Endothelial cell of umbilical vein (primary cell): Measurements from ENCODE around the gene ODAD3. TPM values are rescaled to one million over a fixed set of nuclear protein-coding genes. Genes with fewer than 3 reads are reported as not detected.

Experiments used
- BruUV-seq: library from RNA; stranded (reverse); fragments of 400-500 nt; replicated peaks from 2 replicates; lab custom pipeline; 2021; lab: Mats Ljungman, UMichigan
- CTCF ChIA-PET: fragments of 300-600, 350-600 bp; sonication (Branson Sonifier 250); formaldehyde crosslinking; loops from one replicate; lab custom pipeline; 2021; ENCODE audit warnings: antibody characterized with exemption, inconsistent platforms; lab: Charles Lee
- POLR2A ChIA-PET: fragments of 300-600, 350-600 bp; sonication (Branson Sonifier 250); formaldehyde crosslinking; loops from one replicate; lab custom pipeline; 2021; ENCODE audit warnings: antibody characterized with exemption, inconsistent platforms; lab: Charles Lee
- DNase-seq: peaks from one replicate; pipeline ENCODE4 v3.0.0-alpha.2; 2011; ENCODE audit warnings: low read depth, low spot score
- FAIRE-seq: peaks from 2 replicates; lab custom pipeline; 2011; peaks lifted over from hg19 to GRCh38; lab: Jason Lieb, UNC
- H2AFZ ChIP-seq: 2 replicates; pipeline ENCODE4 v1.6.0; 2012; ENCODE audit warnings: low read depth, low read length, control low read depth, inconsistent platforms
- H3K27ac ChIP-seq: 2 replicates; pipeline ENCODE4 v1.5.1; 2011; ENCODE audit warnings: low read depth, mild to moderate bottlenecking, control low read depth, low read length, moderate library complexity; ENCODE audit not compliant: insufficient read depth
- H3K27me3 ChIP-seq, 2 experiments: 2 replicates each; pipeline versions ENCODE4 v1.6.0 to v1.6.1; 2011; ENCODE audit warnings: low read length in 2 of 2, mixed read lengths in 1 of 2; ENCODE audit not compliant: control insufficient read depth in 2 of 2, insufficient read depth in 2 of 2
- H3K36me3 ChIP-seq, 2 experiments: 2 replicates in 1 of 2; 3 replicates in 1 of 2; pipeline ENCODE4 v1.5.1; 2011; ENCODE audit warnings: low read length in 2 of 2, mild to moderate bottlenecking in 1 of 2, moderate library complexity in 1 of 2; ENCODE audit not compliant: control insufficient read depth in 2 of 2, insufficient read depth in 2 of 2; ENCODE audit errors: extremely low read depth in 1 of 2
- H3K4me1 ChIP-seq: 3 replicates; pipeline ENCODE4 v1.5.1; 2011; ENCODE audit warnings: mild to moderate bottlenecking, low read length; ENCODE audit not compliant: control insufficient read depth, insufficient read depth; ENCODE audit errors: extremely low read depth
- H3K4me2 ChIP-seq: 2 replicates; pipeline ENCODE4 v1.6.1; 2011; ENCODE audit warnings: low read length, control low read depth, mixed read lengths; ENCODE audit not compliant: insufficient read depth
- H3K4me3 ChIP-seq, 3 experiments: fragments of 200-600 bp in 1 of 3; sonication (generic), shearing (Covaris generic) in 1 of 3; replicated peaks in 1 of 3; 2 replicates each; pipeline ENCODE4 v1.5.1; 2011 to 2016; ENCODE audit warnings: control low read depth in 3 of 3, low read length in 3 of 3, mild to moderate bottlenecking in 2 of 3, inconsistent platforms in 1 of 3, low read depth in 1 of 3, moderate library complexity in 1 of 3; ENCODE audit not compliant: insufficient read depth in 1 of 3
- H3K79me2 ChIP-seq: 2 replicates; pipeline ENCODE4 v1.6.0; 2012; ENCODE audit warnings: low read length, inconsistent platforms; ENCODE audit not compliant: control insufficient read depth, insufficient read depth
- H3K9ac ChIP-seq: replicated peaks from 2 replicates; pipeline ENCODE3; 2011; ENCODE audit warnings: low read length, control low read depth; ENCODE audit not compliant: insufficient read depth; ENCODE audit errors: extremely low read depth
- H3K9me1 ChIP-seq: replicated peaks from 3 replicates; pipeline ENCODE4 v1.6.0; 2011; ENCODE audit warnings: mild to moderate bottlenecking, low read length; ENCODE audit not compliant: control insufficient read depth, insufficient read depth; ENCODE audit errors: extremely low read depth
- H3K9me3 ChIP-seq: replicated peaks from 2 replicates; pipeline ENCODE4 v1.5.1; 2012; ENCODE audit warnings: low read length, inconsistent platforms; ENCODE audit not compliant: control insufficient read depth, insufficient read depth
- H4K20me1 ChIP-seq: replicated peaks from 2 replicates; pipeline ENCODE3; 2011; ENCODE audit warnings: mild to moderate bottlenecking, low read length; ENCODE audit not compliant: control insufficient read depth, insufficient read depth; ENCODE audit errors: extremely low read depth
- CTCF ChIP-seq, 2 donors: IDR thresholded peaks; 1 replicate in 1 of 2; 2 replicates in 1 of 2; pipeline ENCODE4 v1.5.1; 2011; ENCODE audit warnings: low read length in 2 of 2, mild to moderate bottlenecking in 2 of 2, moderate library complexity in 2 of 2, control low read depth in 1 of 2, inconsistent platforms in 1 of 2, low read depth in 1 of 2; ENCODE audit not compliant: insufficient read depth in 1 of 2; ENCODE audit errors: extremely low read depth in 1 of 2
- EZH2 ChIP-seq: IDR thresholded peaks from 2 replicates; pipeline ENCODE4 v1.6.1; 2012; ENCODE audit warnings: borderline replicate concordance, low read depth, mild to moderate bottlenecking, moderate library complexity, low read length, inconsistent platforms; ENCODE audit not compliant: severe bottlenecking
- FOS ChIP-seq: IDR thresholded peaks from 2 replicates; pipeline ENCODE4 v1.6.1; 2011; ENCODE audit warnings: mild to moderate bottlenecking, low read length, moderate library complexity, borderline replicate concordance; ENCODE audit not compliant: insufficient read depth
- GATA2 ChIP-seq: IDR thresholded peaks from 2 replicates; pipeline ENCODE4 v1.7.0; 2011; ENCODE audit warnings: low read depth, mild to moderate bottlenecking, moderate library complexity, mixed read lengths, low read length; ENCODE audit not compliant: insufficient read length, insufficient read depth
- JUN ChIP-seq: IDR thresholded peaks from 2 replicates; pipeline ENCODE4 v1.6.1; 2011; ENCODE audit warnings: borderline replicate concordance, low read depth; ENCODE audit not compliant: insufficient read length, insufficient read depth
- MAX ChIP-seq: IDR thresholded peaks from 2 replicates; pipeline ENCODE4 v1.6.1; 2011; ENCODE audit not compliant: insufficient read depth, insufficient read length
- MYC ChIP-seq: IDR thresholded peaks from one replicate; pipeline ENCODE4 v1.6.1; 2011; ENCODE audit warnings: mild to moderate bottlenecking, low read depth, low read length
- POLR2A ChIP-seq: IDR thresholded peaks from 2 replicates; pipeline ENCODE4 v1.6.1; 2012; ENCODE audit warnings: low read depth, mild to moderate bottlenecking, control low read depth, low read length
- POLR2AphosphoS5 ChIP-seq: IDR thresholded peaks from 2 replicates; pipeline ENCODE4 v1.6.1; 2012; ENCODE audit warnings: low read depth, mild to moderate bottlenecking, control low read depth, low read length, moderate library complexity; ENCODE audit not compliant: insufficient read depth
- dilution Hi-C: fragments of 300-500 bp; cut with MboI; formaldehyde crosslinking; loops from one replicate; pipeline ENCODE4 v1.15.0; 2019; ENCODE audit warnings: low sequenced_read_pairs; ENCODE audit not compliant: extremely low pct_ligation_motif_present
- intact Hi-C: fragments of 100-400 bp; cut with micrococcal nuclease; formaldehyde crosslinking; loops from one replicate; pipeline ENCODE4 v1.10.0; 2022
- polyA plus RNA-seq, 4 experiments: library from polyadenylated mRNA; depleted of rRNA in 3 of 4; stranded (reverse) in 3 of 4; unstranded in 1 of 4; fragments of >200 nt; gene quantifications; 2 replicates each; pipeline versions ENCODE4 v1.2.1 to v1.2.3, GENCODE V29; 2011 to 2012; ENCODE audit warnings: missing spikeins in 1 of 4
- total RNA-seq: library from RNA; stranded (reverse); gene quantifications from 2 replicates; pipeline ENCODE4 v1.2.3, GENCODE V29; 2021

The ODAD3 gene
- total and polyA plus RNA-seq, 2 donors (not counting 3 experiments of a cell fraction or from before 2014, with no cell fraction given), result 0.14 to 0.97 TPM

GRCh38 chr19:11447347-11448262 lies 12.7 kb upstream of the ODAD3 start:
- Histone ChIP-seq H3K4me2 (no peak overlapping the region), H3K4me1 (no peaks in the 10 kb centered on the region), H3K27me3 (no peaks in the 10 kb centered on the region), H3K36me3 (peaks cover 4 to 29% of the 10 kb centered on the region in 2 experiments), H3K9ac (no peak overlapping the region), H2AFZ (no peak overlapping the region), H3K9me3 (no peaks in the 10 kb centered on the region), H4K20me1 (no peaks in the 10 kb centered on the region), H3K4me3 (no peak overlapping the region), H3K27ac (no peak overlapping the region), H3K9me1 (no peaks in the 10 kb centered on the region), H3K79me2 (no peaks in the 10 kb centered on the region)
- no peak for DNase-seq
- no TSS peak for BruUV-seq
- intact Hi-C loops (no loop called here), dilution Hi-C loops (no loop called here)
- TF ChIP-seq POLR2A (no peak), EZH2 (no peak), CTCF (IDR thresholded peaks at IDR 0.05; ENCODE audit: extremely low read depth in 1 of 2, insufficient read depth in 1 of 2, low read depth in 1 of 2, low read length in 2 of 2) (no peak), POLR2AphosphoS5 (no peak), GATA2 (no peak), JUN (no peak), FOS (no peak), MAX (no peak), MYC (no peak)
- CTCF ChIA-PET, result interaction anchor here (3.0 kb wide), 1 partner anchor 153 kb away, joined by 13 read pairs; no protein-coding TSS in a partner anchor
- POLR2A ChIA-PET, result interaction anchor here (0.6 kb wide), 1 partner anchor 13 kb away, joined by 4 read pairs; no protein-coding TSS in a partner anchor
- no peak for FAIRE-seq
